Chondrocyte (in vitro differentiated cells): ENCODE results near the gene CEP72. TPM values are rescaled to one million over a fixed set of nuclear protein-coding genes. Genes with fewer than 3 reads are reported as not detected.
A peak's percentile ranks its signal among the peaks of the same experiment; 100 is the strongest.

Experiments used
- DNase-seq: peaks from one replicate; pipeline ENCODE4 v3.0.0; 2021; ENCODE audit warnings: mixed read lengths, low spot score
- H3K27ac Mint-ChIP-seq: one replicate; pipeline ENCODE4 v1.8.0; 2021; ENCODE audit warnings: mild to moderate bottlenecking, moderate library complexity, mixed read lengths; ENCODE audit not compliant: unreplicated experiment
- H3K27me3 Mint-ChIP-seq: 2 replicates; pipeline ENCODE4 v1.8.0; 2021; ENCODE audit warnings: low read depth, mixed read lengths
- H3K36me3 Mint-ChIP-seq: 2 replicates; pipeline ENCODE4 v1.8.0; 2021; ENCODE audit warnings: low read depth, mixed read lengths
- H3K4me1 Mint-ChIP-seq: 2 replicates; pipeline ENCODE4 v1.8.0; 2021; ENCODE audit warnings: low read depth, mild to moderate bottlenecking, mixed read lengths
- H3K4me3 Mint-ChIP-seq: one replicate; pipeline ENCODE4 v1.8.0; 2021; ENCODE audit warnings: mild to moderate bottlenecking, moderate library complexity, mixed read lengths; ENCODE audit not compliant: unreplicated experiment
- H3K9me3 Mint-ChIP-seq: 2 replicates; pipeline ENCODE4 v1.8.0; 2021; ENCODE audit warnings: low read depth, mixed read lengths
- CTCF ChIP-seq: fragments of 200-600 bp; sonication (generic); IDR thresholded peaks from 2 replicates; pipeline ENCODE4 v1.5.0; 2021; ENCODE audit warnings: antibody characterized with exemption, mild to moderate bottlenecking, moderate library complexity
- total RNA-seq: library from RNA; stranded (reverse); gene quantifications from 3 replicates; pipeline ENCODE4 v1.2.1, GENCODE V29; 2021

The CEP72 gene
- total RNA-seq, 1 donor from 2014 or later = 3.3 TPM

GRCh38 chr5:619444-619843 is 7.3 kb downstream of the CEP72 start:
- H3K4me3 Mint-ChIP-seq = no peak overlapping the region
- H3K36me3 Mint-ChIP-seq = peaks cover 14% of the 10 kb centered on the region
- peaks cover 5% of the 10 kb centered on the region for H3K9me3 Mint-ChIP-seq
- no peaks in the 10 kb centered on the region for H3K27me3 Mint-ChIP-seq
- no peaks in the 10 kb centered on the region for H3K4me1 Mint-ChIP-seq
- DNase-seq = peak; percentile 57
- H3K27ac Mint-ChIP-seq = no peak overlapping the region
- no peak for TF ChIP-seq CTCF

- TF ChIP-seq CTCF = no peak
- H3K27ac Mint-ChIP-seq = no peak overlapping the region
- no peak for DNase-seq
- H3K27me3 Mint-ChIP-seq = no peaks in the 10 kb centered on the region
- peaks cover 5% of the 10 kb centered on the region for H3K9me3 Mint-ChIP-seq
- peaks cover 15% of the 10 kb centered on the region for H3K36me3 Mint-ChIP-seq
- H3K4me3 Mint-ChIP-seq = no peak overlapping the region
- H3K4me1 Mint-ChIP-seq = no peaks in the 10 kb centered on the region
These were observed 8.0 kb downstream of the CEP72 start for GRCh38 chr5:620152-620551.

GRCh38 chr5:620586-621180 is 8.5 kb downstream of the CEP72 start:
- Mint-ChIP-seq H3K4me1 (no peaks in the 10 kb centered on the region), H3K9me3 (peaks cover under 1% of the 10 kb centered on the region), H3K36me3 (peaks cover 15% of the 10 kb centered on the region), H3K27ac (no peak overlapping the region), H3K4me3 (no peak overlapping the region), H3K27me3 (no peaks in the 10 kb centered on the region)
- TF ChIP-seq CTCF = no peak
- no peak for DNase-seq

GRCh38 chr5:621341-621761 is 9.2 kb downstream of the CEP72 start:
- H3K36me3 Mint-ChIP-seq = peaks cover 15% of the 10 kb centered on the region
- no peaks in the 10 kb centered on the region for H3K9me3 Mint-ChIP-seq
- no peak overlapping the region for H3K4me3 Mint-ChIP-seq
- DNase-seq = no peak
- TF ChIP-seq CTCF = no peak
- no peak overlapping the region for H3K27ac Mint-ChIP-seq
- no peaks in the 10 kb centered on the region for H3K4me1 Mint-ChIP-seq
- no peaks in the 10 kb centered on the region for H3K27me3 Mint-ChIP-seq

- Mint-ChIP-seq H3K36me3 (peaks cover 13% of the 10 kb centered on the region), H3K4me1 (no peaks in the 10 kb centered on the region), H3K4me3 (no peak overlapping the region), H3K27me3 (no peaks in the 10 kb centered on the region), H3K27ac (no peak overlapping the region), H3K9me3 (no peaks in the 10 kb centered on the region)
- no peak for DNase-seq
- no peak for TF ChIP-seq CTCF
These were observed 10.2 kb downstream of the CEP72 start for GRCh38 chr5:622359-622758.
